Measurements from ENCODE around the gene CHAF1A. TPM values are rescaled to one million over a fixed set of nuclear protein-coding genes. Genes with fewer than 3 reads are reported as not detected.

Gene CHAF1A
- total and polyA plus RNA-seq, 2 of the 4 experiments (the other 2 are of a cell fraction), result 12.4 to 22.9 TPM

DNA sequence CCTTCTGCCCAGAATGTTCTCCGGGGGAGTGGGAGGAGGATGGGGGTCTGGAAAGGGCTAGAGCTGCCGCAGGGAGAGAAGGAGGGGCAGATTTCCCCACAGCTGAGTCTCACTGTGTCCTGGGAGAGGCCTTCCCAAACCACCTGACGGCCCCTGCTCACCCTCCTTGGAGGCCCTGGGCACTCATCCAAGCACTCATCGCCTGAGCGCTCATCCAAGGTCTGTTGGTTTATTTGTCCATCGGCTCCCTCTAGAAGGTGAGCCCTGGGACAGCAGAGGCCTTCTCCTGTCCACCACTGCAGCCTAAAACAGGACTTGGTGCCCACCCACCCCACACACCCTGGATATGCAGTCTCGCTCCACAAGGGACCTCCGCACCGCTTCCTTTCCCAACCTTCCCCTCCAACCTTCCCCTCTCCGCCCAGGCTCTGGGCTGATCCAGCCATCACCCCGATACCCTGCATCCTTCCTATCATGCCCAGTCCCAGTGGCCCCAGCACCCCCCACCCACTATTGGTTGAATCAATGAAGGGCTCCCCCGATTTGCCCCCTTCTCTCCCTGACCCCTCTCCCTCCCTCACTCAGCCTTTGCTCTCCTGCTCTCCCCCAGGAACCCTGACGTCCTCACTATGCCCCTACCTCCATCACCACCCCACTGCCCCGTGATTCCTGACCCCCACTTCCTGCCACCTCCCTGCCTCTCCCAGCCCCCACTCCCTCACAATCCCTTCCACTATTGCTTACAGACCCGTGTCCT, 53.5 kb downstream of the CHAF1A start:
- Histone ChIP-seq H3K14ac (replicated peaks; ENCODE audit: low read depth, low read length) (peak overlapping the region; percentile 97), H2AK9ac (replicated peaks; ENCODE audit: low read depth, low read length, poor library complexity) (peak overlapping the region; percentile 99), H3K9ac (ENCODE audit: low read depth, low read length) (peak overlapping the region; percentile 99), H3K36me3 (ENCODE audit: control insufficient read depth, insufficient read depth, low read length) (peaks cover 28% of the 10 kb centered on the region), H3K56ac (ENCODE audit: extremely low read depth, insufficient read depth, low read length) (peak overlapping the region; percentile 91), H3K18ac (ENCODE audit: low read depth, low read length) (peak overlapping the region; percentile 27), H3K79me1 (ENCODE audit: low read depth in 1 of 2, low read length in 2 of 2) (peaks cover 15 to 58% of the 10 kb centered on the region in 2 experiments), H3K9me3 (ENCODE audit: control insufficient read depth, insufficient read depth, low read length) (no peaks in the 10 kb centered on the region), H4K8ac (ENCODE audit: low read depth in 2 of 2, low read length in 2 of 2) (peak overlapping the region; percentile 96 to 98), H2BK120ac (ENCODE audit: low read depth, low read length) (peak overlapping the region; percentile 87), H3K4ac (ENCODE audit: low read depth, low read length) (peak overlapping the region; percentile 95), H4K5ac (ENCODE audit: low read depth, low read length) (peak overlapping the region; percentile 39), H3K27me3 (ENCODE audit: control insufficient read depth, insufficient read depth, low read length) (no peaks in the 10 kb centered on the region), H3K9me1 (ENCODE audit: insufficient read depth, low read length) (peaks cover 17% of the 10 kb centered on the region), H2AFZ (replicated peaks; ENCODE audit: low read length, poor library complexity) (peak overlapping the region; percentile 83), H2BK5ac (ENCODE audit: low read depth, low read length, poor library complexity, severe bottlenecking) (peak overlapping the region; percentile 77), H2BK20ac (ENCODE audit: low read depth, low read length) (peak overlapping the region; percentile 36; the same call in 1 of the 2 replicates), H3K4me3 (ENCODE audit: insufficient read depth, low read depth, low read length) (peak overlapping the region; percentile 97), H4K91ac (ENCODE audit: insufficient read depth, low read depth, low read length) (peak overlapping the region; percentile 97), H3K27ac (ENCODE audit: insufficient read depth, low read length) (peak overlapping the region; percentile 79), H2AK5ac (ENCODE audit: low read depth, low read length) (peak overlapping the region; percentile 99), H4K20me1 (ENCODE audit: insufficient read depth, low read length) (peaks cover 21% of the 10 kb centered on the region), H3K4me1 (ENCODE audit: control insufficient read depth, insufficient read depth, low read length) (peaks cover 12% of the 10 kb centered on the region), H3K4me2 (ENCODE audit: low read depth, low read length) (peak overlapping the region; percentile 78), H2BK15ac (ENCODE audit: low read depth, low read length) (peak overlapping the region; percentile 24; the same call in 1 of the 3 replicates), H3K23ac (ENCODE audit: low read depth, low read length) (peak overlapping the region; percentile 97)
- WGBS, 2 experiments (ENCODE audit: extremely low coverage in 2 of 2, insufficient read length in 1 of 2), result 22% methylated on average over 5 of the region's 15 CpGs; no CpG with 5 or more reads in 1 of the 2 experiments
- DNase-seq (peak; percentile 84), ATAC-seq (ENCODE audit: low read depth) (peak; percentile 24)
- no TSS peak for BruUV-seq (replicated peaks)
- TF ChIP-seq POLR2A (IDR thresholded peaks at IDR 0.05; ENCODE audit: low read depth, low read length), result peak; percentile 22; the same call in 1 of the 2 replicates
- TF ChIP-seq, protein P1, sequence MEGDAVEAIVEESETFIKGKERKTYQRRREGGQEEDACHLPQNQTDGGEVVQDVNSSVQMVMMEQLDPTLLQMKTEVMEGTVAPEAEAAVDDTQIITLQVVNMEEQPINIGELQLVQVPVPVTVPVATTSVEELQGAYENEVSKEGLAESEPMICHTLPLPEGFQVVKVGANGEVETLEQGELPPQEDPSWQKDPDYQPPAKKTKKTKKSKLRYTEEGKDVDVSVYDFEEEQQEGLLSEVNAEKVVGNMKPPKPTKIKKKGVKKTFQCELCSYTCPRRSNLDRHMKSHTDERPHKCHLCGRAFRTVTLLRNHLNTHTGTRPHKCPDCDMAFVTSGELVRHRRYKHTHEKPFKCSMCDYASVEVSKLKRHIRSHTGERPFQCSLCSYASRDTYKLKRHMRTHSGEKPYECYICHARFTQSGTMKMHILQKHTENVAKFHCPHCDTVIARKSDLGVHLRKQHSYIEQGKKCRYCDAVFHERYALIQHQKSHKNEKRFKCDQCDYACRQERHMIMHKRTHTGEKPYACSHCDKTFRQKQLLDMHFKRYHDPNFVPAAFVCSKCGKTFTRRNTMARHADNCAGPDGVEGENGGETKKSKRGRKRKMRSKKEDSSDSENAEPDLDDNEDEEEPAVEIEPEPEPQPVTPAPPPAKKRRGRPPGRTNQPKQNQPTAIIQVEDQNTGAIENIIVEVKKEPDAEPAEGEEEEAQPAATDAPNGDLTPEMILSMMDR (conservative IDR thresholded peaks at IDR 0.05; ENCODE audit: low read depth, low read length), result 0 out of 2 replicates have a peak, but pooled peaks have one; percentile 19
- peak; percentile 35; the same call in 1 of the 2 replicates for TF ChIP-seq MAZ (IDR thresholded peaks at IDR 0.05; ENCODE audit: borderline replicate concordance, low read depth, low read length)
- TF ChIP-seq RFX5 (IDR thresholded peaks at IDR 0.05; ENCODE audit: low read depth, low read length), result no peak
- TF ChIP-seq, protein P2, sequence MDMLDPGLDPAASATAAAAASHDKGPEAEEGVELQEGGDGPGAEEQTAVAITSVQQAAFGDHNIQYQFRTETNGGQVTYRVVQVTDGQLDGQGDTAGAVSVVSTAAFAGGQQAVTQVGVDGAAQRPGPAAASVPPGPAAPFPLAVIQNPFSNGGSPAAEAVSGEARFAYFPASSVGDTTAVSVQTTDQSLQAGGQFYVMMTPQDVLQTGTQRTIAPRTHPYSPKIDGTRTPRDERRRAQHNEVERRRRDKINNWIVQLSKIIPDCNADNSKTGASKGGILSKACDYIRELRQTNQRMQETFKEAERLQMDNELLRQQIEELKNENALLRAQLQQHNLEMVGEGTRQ (IDR thresholded peaks at IDR 0.05; ENCODE audit: low read depth, low read length), result peak; percentile 47; the same call in 1 of the 2 replicates
- no peak for TF ChIP-seq MXI1 (IDR thresholded peaks at IDR 0.05; ENCODE audit: borderline replicate concordance, low read depth, low read length)
- dilution Hi-C loops (cut with HindIII; ENCODE audit: low sequenced_read_pairs, unreplicated experiment), result no loop called here
- POLR2A ChIA-PET (ENCODE audit: unreplicated experiment), result no interaction called here
- intact Hi-C loops (cut with micrococcal nuclease), result loop anchor here (2.0 kb wide), 1 partner anchor 53 kb away; the partner anchor contains the start of gene CHAF1A
- CTCF ChIA-PET, result no interaction called here
- in situ Hi-C loops (cut with MboI; ENCODE audit: low sequenced_read_pairs), result no loop called here
